Neural progenitor cell (in vitro differentiated cells): Measurements from ENCODE around the gene SHBG. TPM values are rescaled to one million over a fixed set of nuclear protein-coding genes. Genes with fewer than 3 reads are reported as not detected.
A peak's percentile ranks its signal among the peaks of the same experiment; 100 is the strongest.

ENCODE experiments used
- DNase-seq: peaks from one replicate; pipeline ENCODE4 v3.0.0-alpha.2; 2016; ENCODE audit warnings: low spot score
- H2AFZ ChIP-seq: fragments of 200-600 bp; sonication (generic); replicated peaks from 2 replicates; pipeline ENCODE4 v1.6.1; 2016; ENCODE audit warnings: antibody characterized with exemption
- H3F3A ChIP-seq: fragments of 200-600 bp; sonication (generic); 2 replicates; pipeline ENCODE4 v1.6.1; 2016; ENCODE audit warnings: antibody characterized with exemption, low read depth
- H3K27ac ChIP-seq: fragments of 200-600 bp; sonication (generic); 2 replicates; pipeline ENCODE4 v1.5.1; 2016; ENCODE audit warnings: mild to moderate bottlenecking
- H3K27me3 ChIP-seq: fragments of 200-600 bp; sonication (generic); 2 replicates; pipeline ENCODE4 v1.6.1; 2016; ENCODE audit warnings: mild to moderate bottlenecking, moderate library complexity
- H3K36me3 ChIP-seq: fragments of 200-600 bp; sonication (generic); 2 replicates; pipeline ENCODE4 v1.5.1; 2016
- H3K4me1 ChIP-seq: fragments of 200-600 bp; sonication (generic); 2 replicates; pipeline ENCODE4 v1.6.1; 2016; ENCODE audit warnings: mixed run types
- H3K4me2 ChIP-seq: fragments of 200-600 bp; sonication (generic); 2 replicates; pipeline ENCODE4 v1.6.1; 2016
- H3K4me3 ChIP-seq: fragments of 200-600 bp; sonication (generic); 2 replicates; pipeline ENCODE4 v1.5.1; 2016
- H3K79me2 ChIP-seq: fragments of 200-600 bp; sonication (generic); 2 replicates; pipeline ENCODE4 v1.6.1; 2016; ENCODE audit warnings: low read depth
- H3K9ac ChIP-seq: fragments of 200-600 bp; sonication (generic); 2 replicates; pipeline ENCODE4 v1.6.1; 2016
- H3K9me3 ChIP-seq: fragments of 200-600 bp; sonication (generic); 2 replicates; pipeline ENCODE4 v1.5.1; 2016; ENCODE audit warnings: low read depth
- H4K20me1 ChIP-seq: fragments of 200-600 bp; sonication (generic); 2 replicates; pipeline ENCODE4 v1.6.1; 2016; ENCODE audit warnings: low read depth
- H3K27ac Mint-ChIP-seq: 3 replicates; pipeline ENCODE4 v1.8.0; 2021; ENCODE audit warnings: mixed read lengths
- H3K27me3 Mint-ChIP-seq: 2 replicates; pipeline ENCODE4 v1.8.0; 2022; ENCODE audit warnings: low read depth, mild to moderate bottlenecking, inconsistent platforms, moderate library complexity, mixed read lengths; ENCODE audit not compliant: insufficient read depth
- H3K36me3 Mint-ChIP-seq: 3 replicates; pipeline ENCODE4 v1.8.0; 2021; ENCODE audit warnings: mixed read lengths
- H3K4me1 Mint-ChIP-seq: 3 replicates; pipeline ENCODE4 v1.8.0; 2021; ENCODE audit warnings: mixed read lengths
- H3K4me3 Mint-ChIP-seq: 3 replicates; pipeline ENCODE4 v1.8.0; 2021; ENCODE audit warnings: mild to moderate bottlenecking, moderate library complexity, mixed read lengths
- H3K9me3 Mint-ChIP-seq: 3 replicates; pipeline ENCODE4 v1.8.0; 2020; ENCODE audit warnings: mixed read lengths
- CTCF ChIP-seq: fragments of 200-600 bp; sonication (generic); IDR thresholded peaks from 2 replicates; pipeline ENCODE4 v1.5.1; 2017; ENCODE audit warnings: antibody characterized with exemption, mild to moderate bottlenecking
- EZH2 ChIP-seq: fragments of 200-600 bp; sonication (generic); IDR thresholded peaks from 2 replicates; pipeline ENCODE4 v1.6.1; 2017; ENCODE audit warnings: antibody characterized with exemption, mild to moderate bottlenecking, moderate library complexity
- EZH2phosphoT487 ChIP-seq: fragments of 200-600 bp; sonication (generic); IDR thresholded peaks from 2 replicates; pipeline ENCODE4 v1.6.1; 2017; ENCODE audit warnings: antibody characterized with exemption
- total RNA-seq: library from RNA; depleted of rRNA; stranded (reverse); fragments of >200 nt; gene quantifications from 2 replicates; pipeline ENCODE4 v1.2.3, GENCODE V29; 2015; ENCODE audit warnings: low replicate concordance

The SHBG gene
- total RNA-seq, 1 donor from 2014 or later = not detected

- Histone ChIP-seq H3K36me3 (no peaks in the 10 kb centered on the region), H4K20me1 (no peaks in the 10 kb centered on the region), H3F3A (peaks cover 20% of the 10 kb centered on the region), H2AFZ (no peak overlapping the region), H3K9me3 (no peaks in the 10 kb centered on the region), H3K9ac (no peak overlapping the region), H3K4me2 (no peak overlapping the region), H3K27me3 (peaks cover 19% of the 10 kb centered on the region), H3K27ac (no peak overlapping the region), H3K4me1 (no peaks in the 10 kb centered on the region), H3K4me3 (no peak overlapping the region), H3K79me2 (no peaks in the 10 kb centered on the region)
- Mint-ChIP-seq H3K4me3 (no peak overlapping the region), H3K27ac (no peak overlapping the region), H3K27me3 (peaks cover 9% of the 10 kb centered on the region), H3K36me3 (no peaks in the 10 kb centered on the region), H3K4me1 (peaks cover 15% of the 10 kb centered on the region), H3K9me3 (no peaks in the 10 kb centered on the region)
- no peak for DNase-seq
- TF ChIP-seq EZH2 = no peak
- TF ChIP-seq CTCF = no peak
- TF ChIP-seq EZH2phosphoT487 = no peak
Measured at GRCh38 chr17:7647018-7647417, 17.1 kb downstream of the SHBG start.

- H3K27ac ChIP-seq = no peak within 1 kb of the TSS
- peaks cover 27% of the 10 kb centered on the region for H3F3A ChIP-seq
- H3K27me3 Mint-ChIP-seq = peaks cover 16% of the 10 kb centered on the region
Measured at GRCh38 chr17:7650509-7651096, 20.7 kb downstream of the SHBG start, which contains the start of gene ATP1B2. TSS of gene ATP1B2 (plus strand) at chr17:7650926. CDS start at chr17:7651519, 593 bp downstream.

GRCh38 chr17:7651097-7651664, 21.2 kb downstream of the SHBG start:
- H4K20me1 ChIP-seq = no peaks in the 10 kb centered on the region
- Mint-ChIP-seq H3K27me3 (peaks cover 16% of the 10 kb centered on the region), H3K9me3 (no peaks in the 10 kb centered on the region), H3K36me3 (peaks cover 14% of the 10 kb centered on the region), H3K27ac (no peak overlapping the region), H3K4me1 (peaks cover 33% of the 10 kb centered on the region), H3K4me3 (peak overlapping the region; percentile 91)
- no peak overlapping the region for H3K9ac ChIP-seq
- no peaks in the 10 kb centered on the region for H3K79me2 ChIP-seq
- H2AFZ ChIP-seq = peak overlapping the region; percentile 55
- H3K4me1 ChIP-seq = no peaks in the 10 kb centered on the region
- DNase-seq = no peak
- H3K4me3 ChIP-seq = peak overlapping the region; percentile 78
- H3K4me2 ChIP-seq = peak overlapping the region; percentile 98
- H3K27me3 ChIP-seq = peaks cover 37% of the 10 kb centered on the region
- no peaks in the 10 kb centered on the region for H3K9me3 ChIP-seq
- H3K27ac ChIP-seq = no peak overlapping the region
- TF ChIP-seq CTCF = no peak
- peak; percentile 45 for TF ChIP-seq EZH2
- TF ChIP-seq EZH2phosphoT487 = no peak
- peaks cover 31% of the 10 kb centered on the region for H3F3A ChIP-seq
- H3K36me3 ChIP-seq = no peaks in the 10 kb centered on the region

More at GRCh38 chr17:7650509-7651096, 20.7 kb downstream of the SHBG start, which contains the start of gene ATP1B2:
- Histone ChIP-seq H3K27me3 (peaks cover 37% of the 10 kb centered on the region), H3K79me2 (no peaks in the 10 kb centered on the region), H4K20me1 (no peaks in the 10 kb centered on the region), H2AFZ (peak within 1 kb of the TSS; percentile 85), H3K9me3 (no peaks in the 10 kb centered on the region), H3K4me3 (peak within 1 kb of the TSS; percentile 78), H3K4me1 (no peaks in the 10 kb centered on the region), H3K4me2 (peak within 1 kb of the TSS; percentile 98), H3K36me3 (no peaks in the 10 kb centered on the region), H3K9ac (no peak within 1 kb of the TSS)
- peak within 1 kb of the TSS; percentile 22 for H3K27ac Mint-ChIP-seq
- peaks cover 29% of the 10 kb centered on the region for H3K4me1 Mint-ChIP-seq
- DNase-seq = peak; percentile 97
- H3K36me3 Mint-ChIP-seq = peaks cover 13% of the 10 kb centered on the region
- TF ChIP-seq EZH2 (no peak), CTCF (no peak), EZH2phosphoT487 (no peak)
- no peaks in the 10 kb centered on the region for H3K9me3 Mint-ChIP-seq
- peak within 1 kb of the TSS; percentile 91 for H3K4me3 Mint-ChIP-seq
